SK-N-SH (cell line): ENCODE data around the gene PFKFB2. TPM values are rescaled to one million over a fixed set of nuclear protein-coding genes. Genes with fewer than 3 reads are reported as not detected.
A peak's percentile ranks its signal among the peaks of the same experiment; 100 is the strongest.

Source experiments
- CTCF ChIA-PET: fragments of 300-600, 350-600 bp; formaldehyde crosslinking; extraction: SDS; loops from one replicate; lab custom pipeline; 2021; lab: Yijun Ruan, JAX
- POLR2A ChIA-PET: fragments of 350-600 bp; sonication (Branson Sonifier 250); formaldehyde crosslinking; extraction: SDS; loops from one replicate; lab custom pipeline; 2020; ENCODE audit warnings: antibody characterized with exemption, inconsistent platforms; lab: Yijun Ruan, JAX
- DNase-seq: peaks from one replicate; pipeline ENCODE4 v3.0.0; 2012
- H2AFZ ChIP-seq: fragments of 200-600 bp; sonication (generic); 2 replicates; pipeline ENCODE4 v1.8.1; 2016; ENCODE audit warnings: antibody characterized with exemption, mild to moderate bottlenecking, low read depth
- H3F3A ChIP-seq: fragments of 200-600 bp; sonication (generic); replicated peaks from 2 replicates; pipeline ENCODE3; 2016; ENCODE audit warnings: antibody characterized with exemption, mild to moderate bottlenecking; ENCODE audit not compliant: insufficient read depth
- H3K27ac ChIP-seq, 2 experiments: fragments of 200-500 bp in 1 of 2; fragments of 200-600 bp in 1 of 2; sonication (Bioruptor generic) in 1 of 2; sonication (generic), shearing (Covaris generic) in 1 of 2; 2 replicates each; pipeline versions ENCODE4 v1.5.1 to v1.6.1; 2014 to 2016; ENCODE audit warnings: low read depth in 2 of 2, inconsistent platforms in 1 of 2, low read length in 1 of 2, mild to moderate bottlenecking in 1 of 2, mixed read lengths in 1 of 2
- H3K27me3 ChIP-seq: fragments of 200-600 bp; sonication (generic), shearing (Covaris generic); 2 replicates; pipeline ENCODE4 v1.6.1; 2016; ENCODE audit warnings: mixed run types; ENCODE audit not compliant: insufficient read depth
- H3K36me3 ChIP-seq, 2 experiments: fragments of 200-500 bp in 1 of 2; fragments of 200-600 bp in 1 of 2; sonication (Bioruptor generic) in 1 of 2; sonication (generic) in 1 of 2; replicated peaks in 1 of 2; 2 replicates each; pipeline versions ENCODE3 to v1.5.1; 2014 to 2016; ENCODE audit warnings: low read length in 1 of 2, mild to moderate bottlenecking in 1 of 2; ENCODE audit not compliant: insufficient read depth in 2 of 2, control insufficient read depth in 1 of 2
- H3K4me1 ChIP-seq, 2 experiments: fragments of 200-500 bp in 1 of 2; fragments of 200-600 bp in 1 of 2; sonication (Bioruptor generic) in 1 of 2; sonication (generic), shearing (Covaris generic) in 1 of 2; 2 replicates each; pipeline versions ENCODE4 v1.5.1 to v1.6.1; 2014 to 2016; ENCODE audit warnings: low read depth in 1 of 2, low read length in 1 of 2, mixed run types in 1 of 2; ENCODE audit not compliant: insufficient read depth in 2 of 2, control insufficient read depth in 1 of 2
- H3K4me2 ChIP-seq: fragments of 200-600 bp; sonication (generic), shearing (Covaris generic); 2 replicates; pipeline ENCODE4 v1.6.1; 2017; ENCODE audit warnings: mixed run types
- H3K4me3 ChIP-seq, 2 experiments: fragments of 200-500 bp in 1 of 2; fragments of 200-600 bp in 1 of 2; sonication (Bioruptor generic) in 1 of 2; sonication (generic), shearing (Covaris generic) in 1 of 2; 2 replicates each; pipeline versions ENCODE4 v1.5.1 to v1.8.1; 2014 to 2016; ENCODE audit warnings: low read depth in 2 of 2, inconsistent platforms in 1 of 2, low read length in 1 of 2, mild to moderate bottlenecking in 1 of 2, mixed read lengths in 1 of 2, moderate library complexity in 1 of 2
- H3K79me2 ChIP-seq: fragments of 200-600 bp; sonication (generic); 2 replicates; pipeline ENCODE4 v1.8.1; 2017; ENCODE audit warnings: mild to moderate bottlenecking; ENCODE audit not compliant: insufficient read depth
- H3K9ac ChIP-seq: fragments of 200-600 bp; sonication (generic); 2 replicates; pipeline ENCODE4 v1.6.1; 2017; ENCODE audit warnings: mixed run types
- H3K9me2 ChIP-seq: fragments of 200-600 bp; sonication (generic); 2 replicates; pipeline ENCODE4 v1.6.1; 2017; ENCODE audit warnings: mixed run types
- H3K9me3 ChIP-seq: fragments of 200-600 bp; sonication (generic); 2 replicates; pipeline ENCODE4 v1.6.1; 2017; ENCODE audit warnings: mixed run types, mild to moderate bottlenecking, moderate library complexity
- H4K20me1 ChIP-seq: fragments of 200-600 bp; sonication (generic); 2 replicates; pipeline ENCODE4 v1.6.1; 2017; ENCODE audit warnings: mild to moderate bottlenecking, mixed run types; ENCODE audit not compliant: insufficient read depth
- CHD2 ChIP-seq: fragments of 150-350 bp; IDR thresholded peaks from 2 replicates; pipeline ENCODE4 v1.6.1; 2018; ENCODE audit warnings: low read length; ENCODE audit not compliant: partially characterized antibody
- EZH2phosphoT487 ChIP-seq: fragments of 200-600 bp; sonication (generic); IDR thresholded peaks from 2 replicates; pipeline ENCODE4 v1.6.1; 2017; ENCODE audit warnings: low read depth, mixed run types, mild to moderate bottlenecking, antibody characterized with exemption, moderate library complexity, borderline replicate concordance
- MAX ChIP-seq: IDR thresholded peaks from 2 replicates; pipeline ENCODE4 v1.4.0; 2012; ENCODE audit warnings: low read depth
- PBX3 ChIP-seq: IDR thresholded peaks from 2 replicates; pipeline ENCODE4; 2012
- REST ChIP-seq: IDR thresholded peaks from 2 replicates; pipeline ENCODE4 v1.6.1; 2012; ENCODE audit warnings: mild to moderate bottlenecking, low read depth, low read length, moderate library complexity
- RXRA ChIP-seq: IDR thresholded peaks from 2 replicates; pipeline ENCODE4 v1.4.0; 2012; ENCODE audit warnings: low read depth, mild to moderate bottlenecking, borderline replicate concordance
- SIN3A ChIP-seq: IDR thresholded peaks from 2 replicates; pipeline ENCODE4 v1.6.1; 2012; ENCODE audit warnings: low read depth, mild to moderate bottlenecking, low read length, moderate library complexity, borderline replicate concordance
- TAF1 ChIP-seq: IDR thresholded peaks from 2 replicates; pipeline ENCODE4 v1.6.1; 2012; ENCODE audit warnings: low read depth, mild to moderate bottlenecking, low read length, moderate library complexity, borderline replicate concordance
- USF2 ChIP-seq: fragments of 150-350 bp; IDR thresholded peaks from 2 replicates; pipeline ENCODE4 v1.6.1; 2017; ENCODE audit warnings: antibody characterized with exemption, low read length, low read depth, borderline replicate concordance
- YY1 ChIP-seq: IDR thresholded peaks from 2 replicates; pipeline ENCODE4 v1.4.0; 2012; ENCODE audit warnings: low read depth, mild to moderate bottlenecking
- WGBS: methylation state at CpG from one replicate; pipeline ENCODE4 v1.1.6; 2017; ENCODE audit warnings: low lambda C conversion rate; 5-methylcytosine and 5-hydroxymethylcytosine counted together
- polyA plus RNA-seq, 3 experiments: library from polyadenylated mRNA; depleted of rRNA; stranded (reverse); fragments of >200 nt; gene quantifications; 2 replicates each; pipeline ENCODE4 v1.2.3, GENCODE V29; 2012

Gene PFKFB2
- polyA plus RNA-seq, 1 of the 3 experiments (the other 2 are of a cell fraction), result 1.8 TPM

- ChIA-PET CTCF (interaction anchor here (1.1 to 3.2 kb wide), 6 partner anchors 10 to 331 kb away, joined by 3 to 17 read pairs (median 4); partner anchors contain the start of gene PFKFB2), POLR2A (no interaction called here)
- no peak for DNase-seq
These were observed 21.1 kb downstream of the PFKFB2 start for GRCh38 chr1:207073906-207074820.

GRCh38 chr1:207076181-207076955 lies 23.3 kb downstream of the PFKFB2 start:
- Histone ChIP-seq H3K4me2 (no peak overlapping the region), H3K27me3 (no peaks in the 10 kb centered on the region), H3F3A (peaks cover 3% of the 10 kb centered on the region), H2AFZ (no peak overlapping the region), H3K79me2 (no peaks in the 10 kb centered on the region), H3K9me3 (no peaks in the 10 kb centered on the region), H3K36me3 (peaks cover 4 to 6% of the 10 kb centered on the region in 2 experiments), H4K20me1 (no peaks in the 10 kb centered on the region), H3K4me3 (no peak overlapping the region), H3K27ac (no peak overlapping the region), H3K9ac (no peak overlapping the region), H3K4me1 (no peaks in the 10 kb centered on the region; a peak in 1 of 4 replicates), H3K9me2 (no peaks in the 10 kb centered on the region)
- ChIA-PET CTCF (interaction anchor here (1.6 to 3.2 kb wide), 4 partner anchors 8 to 164 kb away, joined by 5 to 30 read pairs (median 10); partner anchors contain the start of gene YOD1), POLR2A (no interaction called here)
- no peak for DNase-seq
- WGBS, result 44% methylated on average over 5 of the region's 5 CpGs
- TF ChIP-seq YY1 (no peak), RXRA (no peak), SIN3A (no peak), EZH2phosphoT487 (no peak), USF2 (no peak), MAX (no peak), CHD2 (no peak), PBX3 (no peak)

More at GRCh38 chr1:207073906-207074820, 21.1 kb downstream of the PFKFB2 start:
- 37% methylated on average over 4 of the region's 4 CpGs for WGBS
- H3K9ac ChIP-seq, result no peak overlapping the region
- H2AFZ ChIP-seq, result no peak overlapping the region
- H3K27me3 ChIP-seq, result no peaks in the 10 kb centered on the region
- no peaks in the 10 kb centered on the region; a peak in 1 of 4 replicates for H3K4me1 ChIP-seq
- no peak overlapping the region for H3K4me2 ChIP-seq
- H3K27ac ChIP-seq, result no peak overlapping the region
- no peaks in the 10 kb centered on the region for H3F3A ChIP-seq
- TF ChIP-seq REST, result peak; percentile 83; the same call in 1 of the 2 replicates
- TF ChIP-seq TAF1, result no peak
- no peaks in the 10 kb centered on the region for H3K9me2 ChIP-seq
- no peaks in the 10 kb centered on the region for H3K79me2 ChIP-seq
- no peak overlapping the region for H3K4me3 ChIP-seq
- H3K9me3 ChIP-seq, result no peaks in the 10 kb centered on the region
- H3K36me3 ChIP-seq, result peaks cover 5 to 17% of the 10 kb centered on the region in 2 experiments
- no peaks in the 10 kb centered on the region for H4K20me1 ChIP-seq
